Posterior vena cava (tissue), 2 donors: ENCODE data around the gene TOR1AIP2. TPM values are rescaled to one million over a fixed set of nuclear protein-coding genes. Genes with fewer than 3 reads are reported as not detected.

Source experiments
- DNase-seq: peaks from one replicate; pipeline ENCODE4 v3.0.0-alpha.2; 2020; ENCODE audit warnings: low spot score
- intact Hi-C, 2 donors: fragments of 100-400 bp; cut with DNase I; formaldehyde crosslinking; loops; one replicate each; pipeline versions ENCODE4 v1.14.1 to v1.14.2; 2022 to 2023
- total RNA-seq, 2 donors: library from RNA; stranded (reverse); fragmentation: NEBNext Ultra II Directional; extraction: Animal tissue kit (Norgen Biotek cat#: 25700); gene quantifications; one replicate each; pipeline ENCODE4 v1.2.1, GENCODE V29; 2021
- donor health status: DM: yes; HTN: yes; CAD: no.
- donor health status: DM: yes; HTN: yes; CAD: no.

The TOR1AIP2 gene
- total RNA-seq, 2 donors from 2014 or later: 55.3 to 57.1 TPM

DNA sequence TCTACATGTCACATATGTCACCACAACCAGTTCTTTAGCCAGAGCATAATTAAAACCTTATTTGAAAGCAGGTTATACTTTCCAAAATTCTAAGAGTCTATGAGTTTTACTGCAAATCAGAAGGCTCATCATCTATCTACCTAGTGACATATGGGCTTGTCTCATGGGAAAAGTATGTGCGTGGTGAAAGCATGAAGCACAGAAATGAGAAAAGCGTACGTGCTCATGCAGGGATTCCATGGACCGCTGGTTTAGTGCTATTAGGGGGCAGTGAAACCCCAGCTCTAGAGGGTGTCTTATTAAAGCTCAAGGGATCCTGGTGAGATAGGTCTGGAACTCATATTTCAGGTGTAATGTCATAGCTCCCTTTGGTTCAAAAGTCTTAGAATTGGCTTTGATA, 84.3 kb downstream of the TOR1AIP2 start:
- no peak for DNase-seq

More for the DNA sequence above, 84.3 kb downstream of the TOR1AIP2 start:
- intact Hi-C loops: no loop called here

Other genes with a start within 250 kb of the TOR1AIP2 start
- under 1 TPM in 1 of 2 donors, not detected in 1; 0.10 TPM for gene FAM163A, start 134.5 kb downstream of the TOR1AIP2 start, total RNA-seq
- gene TOR1AIP1, start 4.5 kb upstream of the TOR1AIP2 start, total RNA-seq: 10 to 100 TPM; 60.9 to 63.9 TPM
- gene CEP350, start 77.0 kb upstream of the TOR1AIP2 start, total RNA-seq: 10 to 100 TPM; 44.5 to 57.5 TPM